Activated CD4-positive, CD25-positive, alpha-beta regulatory T cell treated with anti-CD3 and anti-CD28 coated beads, Interleukin-2, amount 50 U/mL, for 16 hours (primary cell): Measurements from ENCODE around the gene GTF3C5.
"Not testable (repeated sequence)": the region's sequence is repeated elsewhere in the genome, so short reads cannot be mapped to it uniquely, and the experiment has no call there.

Experiments used
- DNase-seq: peaks from one replicate; pipeline ENCODE4 v3.0.0-alpha.2; 2020; ENCODE audit warnings: low read depth, low spot score

Gene GTF3C5

GRCh38 chr9:133028221-133028620, 2.6 kb upstream of the GTF3C5 start:
- DNase-seq: no peak

- DNase-seq: no peak
These were observed 842 bp upstream of the GTF3C5 start for GRCh38 chr9:133029994-133030316.

GRCh38 chr9:133031130-133031422, 279 bp downstream of the GTF3C5 start:
- DNase-seq: no peak

DNA sequence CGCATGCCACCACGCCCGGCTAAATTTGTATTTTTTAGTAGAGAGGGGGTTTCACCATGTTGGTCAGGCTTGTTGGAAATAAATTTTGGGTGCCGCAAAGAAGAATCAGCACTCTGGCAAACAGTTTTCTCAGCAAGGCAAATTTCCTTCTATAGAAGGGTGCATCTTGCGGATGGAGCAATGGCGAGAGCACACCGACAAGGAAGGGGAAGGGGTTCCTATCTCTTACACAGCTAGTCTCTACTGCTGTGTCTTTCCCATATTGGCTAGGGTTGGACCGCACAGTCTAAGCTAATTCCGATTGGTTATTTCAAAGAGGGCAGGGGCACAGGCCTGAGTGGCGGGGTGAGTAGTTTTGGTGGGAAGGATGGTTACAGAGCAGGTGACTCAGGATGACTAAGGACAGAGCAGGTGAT, 707 bp downstream of the GTF3C5 start:
- DNase-seq: no peak

DNA sequence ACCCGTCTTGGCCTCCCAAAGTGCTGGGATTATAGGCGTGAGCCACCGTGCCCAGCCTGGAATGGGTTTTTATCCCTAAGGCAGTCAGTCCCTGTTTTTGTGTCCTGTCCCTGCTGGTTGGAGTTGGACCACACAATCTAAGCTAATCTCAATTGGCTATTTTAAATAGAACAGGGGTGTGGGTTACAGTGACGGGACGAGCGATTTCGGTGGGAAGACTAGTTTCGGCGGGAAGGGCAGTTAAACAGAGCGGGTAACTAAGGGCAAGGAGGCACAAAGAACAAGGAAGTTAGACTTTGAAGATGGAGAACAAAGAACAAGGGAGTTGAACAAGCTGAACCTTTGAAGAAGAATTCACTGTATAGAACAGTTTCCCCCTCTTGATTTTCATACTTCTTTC, 1.4 kb downstream of the GTF3C5 start:
- no peak for DNase-seq

DNA sequence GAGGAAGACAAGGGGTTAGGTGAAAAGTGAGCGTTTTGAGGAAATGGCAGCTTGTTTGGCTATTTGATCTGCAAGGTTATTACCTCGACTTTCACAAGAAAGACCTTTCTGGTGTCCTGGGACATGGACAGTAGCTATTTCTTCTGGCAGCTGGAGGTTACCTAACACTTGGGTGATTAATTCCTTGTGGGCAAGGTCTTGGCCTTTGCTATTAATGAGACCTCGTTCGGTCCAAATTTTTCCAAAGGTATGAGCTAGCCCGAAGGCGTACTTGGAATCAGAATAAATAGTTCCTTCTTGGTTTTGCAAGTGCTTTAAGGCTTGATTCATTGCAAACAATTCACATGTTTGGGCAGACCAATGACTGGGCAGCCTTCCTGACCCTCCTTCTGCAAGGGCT, 4.9 kb downstream of the GTF3C5 start:
- DNase-seq: no peak

DNA sequence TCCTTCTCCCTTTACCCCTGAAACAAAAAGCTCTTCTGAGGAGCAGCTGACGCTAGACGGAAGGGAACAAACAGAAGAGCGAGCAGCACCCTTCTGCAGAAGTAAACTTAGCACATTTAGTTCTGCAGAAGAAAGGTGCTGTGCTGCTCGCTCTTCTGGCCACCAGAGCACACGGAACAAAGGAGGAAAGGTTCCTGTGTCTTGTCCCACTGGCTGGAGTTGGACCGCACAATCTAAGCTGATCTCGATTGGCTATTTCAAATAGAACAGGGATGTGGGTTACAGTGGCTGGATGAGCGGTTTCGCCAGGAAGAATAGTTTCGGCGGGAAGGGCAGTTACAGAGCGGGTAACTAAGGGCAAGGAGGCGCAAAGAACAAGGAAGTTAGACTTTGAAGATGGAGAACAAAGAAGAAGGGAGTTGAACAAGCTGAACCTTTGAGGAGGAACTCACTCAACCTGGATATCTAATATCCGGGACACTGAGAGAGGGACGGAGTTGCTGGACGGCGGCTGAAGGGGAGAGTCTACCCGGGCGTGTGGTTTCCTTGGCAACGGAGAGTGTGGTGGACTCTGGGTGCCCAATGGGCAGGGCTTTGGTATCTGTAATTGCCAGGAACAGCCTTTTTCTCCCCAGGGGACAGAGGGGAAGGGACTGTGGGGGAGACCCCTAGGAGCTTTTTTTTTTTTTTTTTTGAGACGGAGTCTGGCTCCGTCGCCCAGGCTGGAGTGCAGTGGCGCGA, 7.1 kb downstream of the GTF3C5 start:
- DNase-seq: no peak

- DNase-seq: not testable (repeated sequence)
These were observed 10.2 kb downstream of the GTF3C5 start for GRCh38 chr9:133040892-133041479.

DNA sequence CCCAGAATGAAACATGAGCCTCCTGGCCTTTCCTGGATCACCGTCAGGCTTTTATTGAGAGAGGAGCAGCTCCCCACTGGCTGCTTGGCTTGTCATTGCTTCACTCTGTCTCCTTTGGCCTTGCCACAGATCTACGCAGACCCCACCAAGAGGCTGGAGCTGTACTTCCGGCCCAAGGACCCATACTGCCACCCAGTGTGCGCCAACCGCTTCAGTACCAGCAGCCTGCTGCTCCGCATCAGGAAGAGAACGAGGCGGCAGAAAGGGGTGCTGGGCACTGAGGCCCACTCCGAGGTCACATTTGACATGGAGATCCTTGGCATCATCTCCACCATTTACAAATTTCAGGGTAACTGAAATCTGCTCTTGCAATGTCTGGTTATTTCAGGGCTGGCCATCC, 11.2 kb downstream of the GTF3C5 start:
- DNase-seq: no peak

DNA sequence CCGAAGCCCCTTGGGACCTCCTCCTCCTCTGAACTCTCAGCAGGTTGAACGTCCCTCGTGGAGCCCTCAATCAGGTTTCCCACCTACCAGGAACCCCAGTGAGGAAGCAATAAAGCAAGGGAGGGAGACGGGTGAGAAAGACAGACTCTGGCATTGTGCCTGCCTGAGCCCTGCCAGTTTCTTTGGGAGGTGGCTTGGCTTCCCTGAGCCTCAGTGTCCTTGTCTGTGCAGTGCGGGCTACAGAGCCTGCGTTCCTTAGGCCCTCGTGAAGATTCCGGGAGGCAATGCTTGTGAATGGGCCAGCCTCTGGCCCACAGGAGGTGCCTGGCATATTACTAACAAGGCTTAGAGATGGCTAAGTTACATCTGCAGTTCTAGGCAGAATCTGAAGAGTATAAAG, 11.9 kb downstream of the GTF3C5 start:
- no peak for DNase-seq

DNA sequence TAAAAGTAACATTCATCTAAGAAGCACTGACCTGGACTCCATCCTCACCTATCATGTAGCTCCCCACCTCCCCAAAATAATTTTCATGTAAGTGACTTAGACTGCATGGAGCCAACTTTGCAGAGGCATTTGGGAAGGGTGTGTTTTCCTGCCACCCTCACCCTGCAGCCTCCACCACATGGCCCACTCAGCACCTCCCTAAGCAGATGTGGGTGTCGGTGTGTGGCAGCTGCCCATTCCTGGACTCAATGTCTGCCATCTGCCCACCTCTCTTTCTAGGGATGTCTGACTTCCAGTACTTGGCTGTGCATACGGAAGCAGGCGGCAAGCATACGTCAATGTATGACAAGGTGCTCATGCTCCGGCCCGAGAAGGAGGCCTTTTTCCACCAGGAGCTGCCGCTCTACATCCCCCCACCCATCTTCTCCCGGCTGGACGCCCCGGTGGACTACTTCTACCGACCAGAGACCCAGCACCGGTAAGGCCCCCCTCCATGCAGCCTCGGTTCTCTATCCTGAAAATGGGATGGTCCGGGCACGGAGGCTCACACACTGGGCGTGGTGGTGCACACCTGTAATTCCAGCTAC, 12.7 kb downstream of the GTF3C5 start:
- DNase-seq: no peak

GRCh38 chr9:133044125-133044524, 13.3 kb downstream of the GTF3C5 start:
- DNase-seq: no peak

GRCh38 chr9:133044661-133045060, 13.9 kb downstream of the GTF3C5 start:
- no peak for DNase-seq

GRCh38 chr9:133045132-133045531, 14.3 kb downstream of the GTF3C5 start:
- no peak for DNase-seq

- no peak for DNase-seq
These were observed 15.6 kb downstream of the GTF3C5 start for GRCh38 chr9:133046196-133046899.

GRCh38 chr9:133046900-133047295, 16.1 kb downstream of the GTF3C5 start:
- no peak for DNase-seq

DNA sequence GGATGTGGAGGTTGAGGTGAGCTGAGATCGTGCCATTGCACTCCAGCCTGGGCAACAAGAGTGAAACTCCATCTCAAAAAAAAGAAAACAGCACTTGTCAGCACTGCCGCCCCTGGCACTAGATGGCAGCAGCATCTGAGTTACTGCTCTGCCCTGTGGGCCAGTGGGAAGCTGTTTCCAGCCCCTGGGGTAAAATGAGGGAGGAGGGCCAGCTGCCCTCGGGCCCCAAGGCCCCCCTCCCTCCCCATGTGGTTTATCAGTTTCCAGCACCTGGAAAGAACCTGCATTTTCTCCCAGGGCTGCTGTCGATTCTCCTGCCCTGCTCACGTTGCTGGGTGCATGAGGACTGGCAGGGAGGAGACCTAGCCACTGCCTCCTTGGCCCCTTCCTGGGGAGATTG, 17.8 kb downstream of the GTF3C5 start:
- no peak for DNase-seq

GRCh38 chr9:133049043-133049442, 18.2 kb downstream of the GTF3C5 start:
- DNase-seq: no peak

- no peak for DNase-seq
These were observed 19.3 kb downstream of the GTF3C5 start for GRCh38 chr9:133050142-133050541.

GRCh38 chr9:133050781-133051180, 20.0 kb downstream of the GTF3C5 start:
- no peak for DNase-seq

DNA sequence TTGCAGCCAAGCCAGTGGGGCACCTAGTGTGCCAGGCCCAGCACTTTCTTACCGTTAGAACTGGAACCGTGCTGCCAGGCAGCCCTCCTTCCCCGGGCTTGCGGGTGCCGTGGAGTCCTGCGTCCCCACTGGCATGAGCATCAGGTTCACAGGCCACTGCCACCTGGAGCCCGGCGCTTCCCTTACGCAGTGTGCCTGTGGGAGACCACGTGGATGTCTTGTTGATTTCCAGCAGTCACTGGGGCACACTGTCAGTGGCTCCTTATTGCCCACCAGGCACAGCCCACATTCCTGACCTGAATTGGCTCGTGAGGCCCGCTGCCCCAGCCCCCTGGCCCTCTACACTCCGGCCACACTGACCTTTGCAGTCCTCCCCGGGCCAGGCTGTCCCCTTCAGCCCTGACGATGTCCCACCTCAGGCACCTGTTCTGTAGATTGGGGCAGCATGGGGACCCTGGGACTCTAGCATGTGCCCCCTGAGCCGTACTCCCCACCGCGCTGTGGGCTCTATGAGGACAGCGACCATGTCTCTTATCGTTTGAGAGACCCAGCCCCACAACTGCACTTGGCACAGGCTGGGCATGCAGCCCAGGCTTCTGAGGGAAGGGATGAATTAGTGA, 20.6 kb downstream of the GTF3C5 start:
- no peak for DNase-seq

DNA sequence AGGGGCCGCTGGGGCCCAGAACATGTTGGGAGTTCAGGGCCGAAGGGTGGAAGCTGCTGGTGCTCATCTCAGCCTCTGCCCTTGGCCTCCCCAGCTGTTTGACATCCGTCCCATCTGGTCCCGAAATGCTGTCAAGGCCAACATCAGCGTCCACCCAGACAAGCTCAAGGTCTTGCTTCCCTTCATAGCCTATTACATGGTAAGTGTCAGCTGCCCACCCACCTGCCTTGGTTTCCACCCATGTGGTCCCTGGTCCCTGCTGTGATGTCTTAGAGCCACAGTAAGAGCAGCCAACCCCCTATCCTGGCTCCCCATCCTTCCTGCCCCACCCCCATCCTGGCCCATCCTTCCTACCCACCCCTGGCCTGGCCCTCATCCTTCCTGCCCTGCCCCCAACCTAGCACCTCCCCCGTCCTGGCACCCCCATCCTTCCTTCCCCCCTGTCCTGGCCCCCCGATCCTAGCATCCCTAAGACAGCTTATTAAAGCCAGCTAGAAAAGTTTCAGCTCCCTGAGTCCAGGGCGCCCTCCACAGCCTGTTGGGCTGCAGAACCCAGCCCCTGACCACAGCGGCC, 21.3 kb downstream of the GTF3C5 start:
- DNase-seq: no peak
